ENCODE results near the gene CRLF2.

DNA sequence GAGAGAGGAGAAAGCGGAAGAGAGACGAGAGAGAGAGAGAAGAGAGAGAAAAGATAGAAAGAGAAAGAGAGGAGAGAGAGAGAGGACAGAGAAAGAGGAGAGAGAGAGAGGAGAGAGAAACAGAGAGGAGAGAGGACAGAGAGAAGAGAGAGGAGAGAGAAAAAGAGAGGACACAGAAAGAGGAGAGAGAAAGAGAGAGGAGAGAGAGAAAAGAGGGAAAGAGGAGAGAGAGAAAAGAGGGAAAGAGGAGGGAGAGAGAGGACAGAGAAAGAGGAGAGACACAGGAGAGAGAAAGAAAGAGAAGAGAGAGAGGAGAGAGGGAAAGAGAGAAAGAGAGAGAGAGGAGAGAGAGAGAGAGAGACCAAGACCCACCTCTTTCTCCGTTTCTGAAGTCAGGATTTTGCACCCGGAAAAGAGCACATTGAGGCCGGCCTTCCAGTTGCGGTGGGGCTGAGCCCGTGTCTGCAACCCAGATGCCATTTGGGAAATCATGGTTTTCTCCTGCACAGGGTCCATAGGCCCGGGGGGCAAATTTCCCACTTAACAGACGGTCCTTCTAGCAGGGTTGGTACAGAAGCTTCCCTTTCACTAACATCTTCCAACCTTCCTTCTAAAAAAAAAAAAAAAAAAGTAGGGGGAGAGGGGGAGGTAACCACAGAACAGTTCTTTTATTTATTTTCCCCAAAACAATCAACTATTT is 60.9 kb downstream of the CRLF2 start:
- TF ChIP-seq, protein P1, sequence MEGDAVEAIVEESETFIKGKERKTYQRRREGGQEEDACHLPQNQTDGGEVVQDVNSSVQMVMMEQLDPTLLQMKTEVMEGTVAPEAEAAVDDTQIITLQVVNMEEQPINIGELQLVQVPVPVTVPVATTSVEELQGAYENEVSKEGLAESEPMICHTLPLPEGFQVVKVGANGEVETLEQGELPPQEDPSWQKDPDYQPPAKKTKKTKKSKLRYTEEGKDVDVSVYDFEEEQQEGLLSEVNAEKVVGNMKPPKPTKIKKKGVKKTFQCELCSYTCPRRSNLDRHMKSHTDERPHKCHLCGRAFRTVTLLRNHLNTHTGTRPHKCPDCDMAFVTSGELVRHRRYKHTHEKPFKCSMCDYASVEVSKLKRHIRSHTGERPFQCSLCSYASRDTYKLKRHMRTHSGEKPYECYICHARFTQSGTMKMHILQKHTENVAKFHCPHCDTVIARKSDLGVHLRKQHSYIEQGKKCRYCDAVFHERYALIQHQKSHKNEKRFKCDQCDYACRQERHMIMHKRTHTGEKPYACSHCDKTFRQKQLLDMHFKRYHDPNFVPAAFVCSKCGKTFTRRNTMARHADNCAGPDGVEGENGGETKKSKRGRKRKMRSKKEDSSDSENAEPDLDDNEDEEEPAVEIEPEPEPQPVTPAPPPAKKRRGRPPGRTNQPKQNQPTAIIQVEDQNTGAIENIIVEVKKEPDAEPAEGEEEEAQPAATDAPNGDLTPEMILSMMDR (IDR thresholded peaks at IDR 0.05; ENCODE audit: low read length), result no peak
- TF ChIP-seq EZH2 (optimal IDR thresholded peaks at IDR 0.05; ENCODE audit: low read depth, low read length), result no peak
- TF ChIP-seq EZH2phosphoT487 (IDR thresholded peaks at IDR 0.05; ENCODE audit: low read length), result no peak

Measured in MM.1S (cell line).